Fibroblast of upper back skin (primary cell): ENCODE data around the gene NELFA.

Source experiments
- DNase-seq: peaks from one replicate; pipeline ENCODE4 v3.0.0-alpha.2; 2013

NELFA gene

GRCh38 chr4:1961563-1961962 is 47.2 kb downstream of the NELFA start:
- no peak for DNase-seq

GRCh38 chr4:1961038-1961437 is 47.7 kb downstream of the NELFA start:
- no peak for DNase-seq

GRCh38 chr4:1960170-1960825 is 48.5 kb downstream of the NELFA start:
- DNase-seq = no peak

GRCh38 chr4:1959104-1959384 is 49.7 kb downstream of the NELFA start:
- no peak for DNase-seq

GRCh38 chr4:1958276-1959103 is 50.3 kb downstream of the NELFA start:
- DNase-seq = no peak

- DNase-seq = no peak
Observed at GRCh38 chr4:1956631-1957030, 52.1 kb downstream of the NELFA start.

- no peak for DNase-seq
Observed at GRCh38 chr4:1953335-1953734, 55.4 kb downstream of the NELFA start.

GRCh38 chr4:1952719-1953118 is 56.1 kb downstream of the NELFA start:
- no peak for DNase-seq

- DNase-seq = no peak
Observed at GRCh38 chr4:1952058-1952700, 56.6 kb downstream of the NELFA start.

GRCh38 chr4:1950369-1950768 is 58.4 kb downstream of the NELFA start:
- no peak for DNase-seq

- no peak for DNase-seq
Observed at GRCh38 chr4:1948892-1949436, 59.8 kb downstream of the NELFA start.

GRCh38 chr4:1948232-1948631 is 60.5 kb downstream of the NELFA start:
- DNase-seq = no peak

- no peak for DNase-seq
Observed at GRCh38 chr4:1945912-1946311, 62.9 kb downstream of the NELFA start.

- DNase-seq = no peak
Observed at GRCh38 chr4:1945124-1945895, 63.5 kb downstream of the NELFA start.

GRCh38 chr4:1943928-1944327 is 64.8 kb downstream of the NELFA start:
- DNase-seq = no peak

GRCh38 chr4:1940566-1940965 is 68.2 kb downstream of the NELFA start:
- no peak for DNase-seq

GRCh38 chr4:1939664-1940509 is 68.9 kb downstream of the NELFA start:
- DNase-seq = peak; percentile 83

- no peak for DNase-seq
Observed at GRCh38 chr4:1938027-1938426, 70.7 kb downstream of the NELFA start.

GRCh38 chr4:1937550-1937949 is 71.2 kb downstream of the NELFA start:
- no peak for DNase-seq

- no peak for DNase-seq
Observed at GRCh38 chr4:1933700-1934099, 75.1 kb downstream of the NELFA start.

GRCh38 chr4:1932736-1933135 is 76.0 kb downstream of the NELFA start:
- no peak for DNase-seq
